ENCODE data around the gene CSK.

DNA sequence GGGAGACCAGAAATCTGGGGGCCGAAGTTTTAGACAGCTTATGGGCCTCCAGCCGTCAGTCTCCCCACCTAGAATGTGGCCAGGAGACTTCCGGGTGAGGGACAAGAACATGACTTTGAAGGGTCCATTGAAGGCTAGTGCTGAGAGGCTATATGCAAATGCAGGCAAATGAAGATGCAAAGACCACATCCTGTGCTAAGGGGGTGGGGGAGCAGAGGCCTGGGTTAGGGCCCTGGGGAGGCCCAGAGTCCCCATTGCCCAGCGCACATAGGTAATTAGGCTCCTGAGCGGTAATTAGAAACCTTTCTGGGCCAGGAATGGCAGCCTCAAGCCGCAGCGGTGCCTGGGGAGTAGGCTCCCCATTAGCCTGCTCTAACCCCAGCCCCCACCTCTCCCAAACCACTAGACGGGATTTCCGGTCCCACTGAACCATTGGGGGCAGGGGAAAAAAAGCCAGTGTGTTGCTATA is 6.8 kb downstream of the CSK start:
- TF ChIP-seq, protein P1, sequence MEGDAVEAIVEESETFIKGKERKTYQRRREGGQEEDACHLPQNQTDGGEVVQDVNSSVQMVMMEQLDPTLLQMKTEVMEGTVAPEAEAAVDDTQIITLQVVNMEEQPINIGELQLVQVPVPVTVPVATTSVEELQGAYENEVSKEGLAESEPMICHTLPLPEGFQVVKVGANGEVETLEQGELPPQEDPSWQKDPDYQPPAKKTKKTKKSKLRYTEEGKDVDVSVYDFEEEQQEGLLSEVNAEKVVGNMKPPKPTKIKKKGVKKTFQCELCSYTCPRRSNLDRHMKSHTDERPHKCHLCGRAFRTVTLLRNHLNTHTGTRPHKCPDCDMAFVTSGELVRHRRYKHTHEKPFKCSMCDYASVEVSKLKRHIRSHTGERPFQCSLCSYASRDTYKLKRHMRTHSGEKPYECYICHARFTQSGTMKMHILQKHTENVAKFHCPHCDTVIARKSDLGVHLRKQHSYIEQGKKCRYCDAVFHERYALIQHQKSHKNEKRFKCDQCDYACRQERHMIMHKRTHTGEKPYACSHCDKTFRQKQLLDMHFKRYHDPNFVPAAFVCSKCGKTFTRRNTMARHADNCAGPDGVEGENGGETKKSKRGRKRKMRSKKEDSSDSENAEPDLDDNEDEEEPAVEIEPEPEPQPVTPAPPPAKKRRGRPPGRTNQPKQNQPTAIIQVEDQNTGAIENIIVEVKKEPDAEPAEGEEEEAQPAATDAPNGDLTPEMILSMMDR (IDR thresholded peaks at IDR 0.05; ENCODE audit: poor library complexity), result no peak
- no peak for TF ChIP-seq EZH2phosphoT487 (IDR thresholded peaks at IDR 0.05; ENCODE audit: low read depth, severe bottlenecking, unreplicated experiment)

Data from hepatocyte (in vitro differentiated cells).